Stimulated activated CD4-positive, alpha-beta T cell treated with anti-CD3 and anti-CD28 coated beads, Interleukin-12 subunit alpha, Interleukin-12 subunit beta, amount 100 ng/mL, for 48 hours (primary cell): ENCODE measurements around the gene ATP1A2.

ENCODE experiments used
- DNase-seq, 3 donors: peaks; one replicate each; pipeline ENCODE4 v3.0.0-alpha.2; 2020; ENCODE audit warnings: low read depth in 2 of 3, low spot score in 1 of 3

ATP1A2 gene

GRCh38 chr1:160084771-160085321 is 30.7 kb upstream of the ATP1A2 start:
- DNase-seq: no peak

- DNase-seq: peak; percentile 66 to 75 (median 71)
Observed at GRCh38 chr1:160085686-160086455, 29.7 kb upstream of the ATP1A2 start.

- DNase-seq: no peak
Observed at GRCh38 chr1:160086456-160086892, 29.1 kb upstream of the ATP1A2 start.

- no peak for DNase-seq
Observed at GRCh38 chr1:160087118-160087662, 28.4 kb upstream of the ATP1A2 start.

GRCh38 chr1:160089883-160090282 is 25.7 kb upstream of the ATP1A2 start:
- DNase-seq: no peak

- no peak for DNase-seq
Observed at GRCh38 chr1:160090760-160091159, 24.8 kb upstream of the ATP1A2 start.

- DNase-seq: no peak
Observed at GRCh38 chr1:160091666-160092223, 23.8 kb upstream of the ATP1A2 start.

- no peak for DNase-seq
Observed at GRCh38 chr1:160092366-160093068, 23.0 kb upstream of the ATP1A2 start.

- no peak for DNase-seq
Observed at GRCh38 chr1:160093069-160093395, 22.5 kb upstream of the ATP1A2 start.

GRCh38 chr1:160093624-160094290 is 21.8 kb upstream of the ATP1A2 start:
- DNase-seq: no peak

GRCh38 chr1:160094291-160094625 is 21.3 kb upstream of the ATP1A2 start:
- DNase-seq: no peak

GRCh38 chr1:160094806-160095205 is 20.8 kb upstream of the ATP1A2 start:
- no peak for DNase-seq

GRCh38 chr1:160095382-160096105 is 20.0 kb upstream of the ATP1A2 start:
- no peak for DNase-seq

GRCh38 chr1:160096274-160097116 is 19.1 kb upstream of the ATP1A2 start:
- no peak for DNase-seq

- DNase-seq: no peak
Observed at GRCh38 chr1:160097151-160097910, 18.2 kb upstream of the ATP1A2 start.

- DNase-seq: peak; percentile 86 to 91 (median 91)
Observed at GRCh38 chr1:160097911-160098851, 17.4 kb upstream of the ATP1A2 start, which contains the start of gene IGSF8. Gene IGSF8, minus strand, starts transcription at chr1:160098619. Its CDS starts 147 bp downstream, at chr1:160098472.

- peak; percentile 96 to 99 (median 98) for DNase-seq
Observed at GRCh38 chr1:160098852-160099561, 16.6 kb upstream of the ATP1A2 start.
